ENCODE data around the gene COG5.

GRCh38 chr7:107319724-107320228 is 243.9 kb downstream of the COG5 start:
- TF ChIP-seq ZFP30 (CRISPR knock-in tag; IDR thresholded peaks at IDR 0.05) = no peak
- TF ChIP-seq TSHZ2 (CRISPR knock-in tag; IDR thresholded peaks at IDR 0.05) = no peak
- TF ChIP-seq ZFP3 (CRISPR knock-in tag; IDR thresholded peaks at IDR 0.05) = no peak
- TF ChIP-seq PATZ1 (CRISPR knock-in tag; IDR thresholded peaks at IDR 0.05; ENCODE audit: borderline replicate concordance) = no peak
- TF ChIP-seq POU6F1 (CRISPR knock-in tag; IDR thresholded peaks at IDR 0.05; ENCODE audit: borderline replicate concordance, low read depth) = no peak
- no peak for TF ChIP-seq ZNF8 (CRISPR knock-in tag; IDR thresholded peaks at IDR 0.05)
- TF ChIP-seq GLIS3 (CRISPR knock-in tag; IDR thresholded peaks at IDR 0.05) = no peak
- TF ChIP-seq CREB5 (CRISPR knock-in tag; IDR thresholded peaks at IDR 0.05; ENCODE audit: low read depth) = no peak
- no peak for TF ChIP-seq RARB (CRISPR knock-in tag; IDR thresholded peaks at IDR 0.05)
- no peak for TF ChIP-seq ARNTL (CRISPR knock-in tag; IDR thresholded peaks at IDR 0.05; ENCODE audit: borderline replicate concordance, low read depth)
- no peak for TF ChIP-seq CSDC2 (CRISPR knock-in tag; IDR thresholded peaks at IDR 0.05)
- TF ChIP-seq ESRRG (CRISPR knock-in tag; IDR thresholded peaks at IDR 0.05) = no peak
- TF ChIP-seq BACH2 (CRISPR knock-in tag; IDR thresholded peaks at IDR 0.05; ENCODE audit: borderline replicate concordance) = no peak
